Activated naive CD8-positive, alpha-beta T cell treated with anti-CD3 and anti-CD28 coated beads, Interleukin-2, amount 50 U/mL, for 16 hours (primary cell): Measurements from ENCODE around the gene TREX2.

Experiments
- DNase-seq: peaks from one replicate; pipeline ENCODE4 v3.0.0-alpha.2; 2020; ENCODE audit warnings: low read depth, low spot score

The TREX2 gene

DNA sequence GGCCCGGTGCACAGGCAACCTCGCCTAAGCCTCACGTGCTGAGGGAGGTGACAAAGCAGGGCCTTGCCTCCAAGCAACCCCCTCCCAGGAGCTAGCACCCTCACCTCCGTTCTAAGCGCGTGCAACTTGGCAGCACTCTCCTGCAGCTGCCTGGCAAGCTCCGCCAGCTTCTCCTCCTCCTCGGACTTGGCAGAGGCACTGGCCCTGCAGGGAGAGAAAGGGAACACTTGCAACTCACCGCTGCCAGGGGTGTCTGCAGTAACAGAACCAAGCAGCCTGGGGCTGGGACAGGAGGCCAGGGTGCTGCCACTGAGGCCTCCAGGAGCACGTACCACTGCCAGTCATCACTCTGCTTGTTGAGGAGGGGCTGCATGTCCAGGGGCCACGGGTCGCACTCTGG is 10.3 kb upstream of the TREX2 start:
- no peak for DNase-seq

DNA sequence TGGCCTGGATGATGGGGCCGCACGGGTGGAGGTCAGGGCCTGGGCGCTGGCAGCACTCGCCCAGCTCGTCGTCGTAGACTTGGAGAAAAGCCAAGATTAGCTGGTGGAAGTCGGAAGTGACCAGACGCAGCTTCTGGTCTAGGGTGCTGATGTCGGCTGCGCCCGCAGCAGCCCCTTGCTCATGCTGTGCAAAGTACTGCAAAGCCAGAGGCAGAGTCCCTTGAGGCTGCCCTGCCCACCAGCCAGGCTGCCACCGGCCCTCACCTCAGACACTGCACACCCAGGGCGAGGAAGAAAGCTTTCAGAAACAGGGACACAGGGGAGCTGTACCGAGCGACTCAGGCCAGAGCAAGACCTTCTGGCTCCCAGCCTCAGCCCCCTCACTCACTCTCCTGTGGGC is 9.7 kb upstream of the TREX2 start:
- no peak for DNase-seq

DNA sequence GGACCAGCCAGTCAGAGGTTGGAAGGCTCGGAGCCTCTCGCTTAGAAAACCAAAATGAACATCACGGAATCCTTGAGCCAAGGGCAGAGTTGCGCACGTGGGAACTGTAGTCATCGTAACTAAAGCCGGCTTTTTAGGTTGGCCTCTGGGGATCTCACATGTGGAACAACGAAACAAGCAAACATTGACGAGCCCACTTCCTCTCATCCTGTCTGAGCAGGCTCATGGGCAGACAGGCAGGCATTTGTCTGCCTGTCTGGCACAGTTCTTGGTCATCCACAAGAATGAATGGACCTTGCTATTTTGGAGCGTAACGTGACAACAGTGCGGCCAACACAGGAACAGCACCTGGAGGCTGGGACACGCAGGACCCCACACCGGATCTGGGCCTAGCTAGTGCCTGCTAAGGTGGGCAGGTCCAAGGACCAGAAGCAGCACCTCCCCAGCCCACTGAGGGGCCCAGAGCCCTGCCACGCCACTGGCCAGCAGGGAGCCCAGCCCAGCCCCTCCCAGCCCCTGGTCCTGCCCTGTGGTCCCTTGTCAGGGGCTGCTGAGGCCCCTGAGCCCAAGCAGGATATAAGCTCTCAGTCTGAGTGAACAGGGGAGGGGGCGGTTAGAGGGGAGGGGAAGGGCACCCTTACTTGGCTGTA is 9.2 kb upstream of the TREX2 start:
- no peak for DNase-seq

DNA sequence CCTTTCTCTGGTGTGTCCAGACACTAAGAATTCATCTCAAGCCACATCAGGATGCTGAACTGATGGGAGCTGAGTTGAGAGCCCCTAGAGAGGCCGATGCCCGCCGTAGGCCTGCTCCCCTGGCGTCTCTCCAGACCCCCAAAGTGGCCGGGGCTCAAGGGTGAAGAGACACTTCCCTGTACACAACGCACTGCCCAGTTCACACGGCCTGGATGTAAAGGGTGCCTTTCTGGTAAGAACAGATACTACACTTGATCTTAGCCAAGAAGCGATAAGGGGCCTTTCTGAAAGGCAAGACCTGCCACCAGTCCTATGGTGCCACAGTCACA is 5.1 kb upstream of the TREX2 start:
- no peak for DNase-seq

DNA sequence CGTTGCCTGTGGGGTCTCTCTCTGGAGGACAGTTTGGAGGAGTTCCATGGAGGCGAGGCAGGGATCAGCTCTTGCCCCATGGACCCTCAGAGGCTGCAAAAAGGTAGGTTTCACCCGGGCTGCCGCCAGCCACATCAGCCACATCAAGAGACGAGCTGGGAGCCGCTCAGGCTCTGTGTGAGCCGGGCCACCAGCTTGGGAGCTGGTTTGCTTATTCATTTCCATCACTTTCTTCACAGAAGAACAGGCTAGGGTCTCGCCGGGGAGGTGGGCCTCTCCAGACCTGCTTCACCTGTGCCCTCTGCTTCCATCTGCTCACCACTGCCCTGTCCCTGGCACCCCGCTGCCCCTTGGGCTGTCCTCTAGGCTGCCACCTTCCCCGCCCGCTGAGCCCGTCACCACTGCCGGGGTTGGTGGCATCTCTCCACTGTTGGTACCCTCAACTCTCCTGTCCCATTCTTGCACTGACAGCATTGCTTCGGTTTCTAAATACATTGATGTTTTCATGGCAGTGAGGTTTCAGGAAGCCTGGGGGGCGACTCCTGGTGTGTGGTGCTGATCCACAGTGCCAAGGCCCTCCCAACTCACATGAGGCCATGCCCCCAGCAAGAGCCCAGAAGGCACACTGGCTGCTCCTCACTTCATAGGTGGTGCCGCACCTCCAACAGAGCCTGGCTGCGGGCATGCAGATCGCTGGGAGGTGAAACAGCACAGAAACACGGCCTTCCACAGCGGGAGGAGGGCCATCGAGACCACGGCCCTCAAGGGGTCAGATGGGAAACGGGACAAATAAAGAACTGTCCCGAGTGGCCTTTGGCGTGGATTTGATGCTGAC is 4.5 kb upstream of the TREX2 start:
- no peak for DNase-seq

DNA sequence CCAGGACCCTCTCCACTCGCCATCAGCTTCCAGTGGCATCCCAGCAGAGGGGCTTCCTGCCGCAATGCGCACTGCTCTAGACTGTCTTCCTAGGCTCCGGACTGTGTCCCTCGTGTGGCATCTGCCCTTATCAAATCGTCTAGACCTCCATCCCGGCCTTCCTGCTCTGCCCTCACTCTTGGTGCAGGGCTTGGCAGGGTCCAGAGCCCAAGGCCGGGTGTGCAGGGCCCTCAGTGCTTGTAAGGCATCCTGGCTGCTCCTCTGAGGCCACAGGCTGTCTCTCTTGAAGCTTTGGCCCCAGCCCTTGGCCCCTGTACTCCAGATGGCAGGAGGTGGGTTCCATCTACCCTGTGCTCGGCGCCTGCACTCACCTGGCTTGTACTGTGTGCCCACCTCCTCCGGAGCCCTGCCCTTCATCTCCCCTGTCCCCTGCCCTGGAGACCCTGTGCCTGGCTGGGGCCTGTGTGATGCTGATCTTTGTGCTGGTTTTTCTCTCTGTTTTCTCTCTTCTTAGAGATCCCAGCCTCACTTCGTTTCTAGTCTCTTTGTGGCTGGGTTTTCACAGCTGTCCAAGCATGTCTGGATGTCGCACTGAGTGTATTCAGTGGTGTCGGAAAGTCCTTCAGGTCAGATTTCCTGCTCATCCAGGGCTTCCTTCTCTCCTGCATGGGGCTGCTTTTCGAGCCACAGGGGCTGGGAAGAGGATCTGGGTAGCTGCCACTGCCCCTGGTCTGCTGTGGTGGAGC is 3.7 kb upstream of the TREX2 start:
- no peak for DNase-seq

DNA sequence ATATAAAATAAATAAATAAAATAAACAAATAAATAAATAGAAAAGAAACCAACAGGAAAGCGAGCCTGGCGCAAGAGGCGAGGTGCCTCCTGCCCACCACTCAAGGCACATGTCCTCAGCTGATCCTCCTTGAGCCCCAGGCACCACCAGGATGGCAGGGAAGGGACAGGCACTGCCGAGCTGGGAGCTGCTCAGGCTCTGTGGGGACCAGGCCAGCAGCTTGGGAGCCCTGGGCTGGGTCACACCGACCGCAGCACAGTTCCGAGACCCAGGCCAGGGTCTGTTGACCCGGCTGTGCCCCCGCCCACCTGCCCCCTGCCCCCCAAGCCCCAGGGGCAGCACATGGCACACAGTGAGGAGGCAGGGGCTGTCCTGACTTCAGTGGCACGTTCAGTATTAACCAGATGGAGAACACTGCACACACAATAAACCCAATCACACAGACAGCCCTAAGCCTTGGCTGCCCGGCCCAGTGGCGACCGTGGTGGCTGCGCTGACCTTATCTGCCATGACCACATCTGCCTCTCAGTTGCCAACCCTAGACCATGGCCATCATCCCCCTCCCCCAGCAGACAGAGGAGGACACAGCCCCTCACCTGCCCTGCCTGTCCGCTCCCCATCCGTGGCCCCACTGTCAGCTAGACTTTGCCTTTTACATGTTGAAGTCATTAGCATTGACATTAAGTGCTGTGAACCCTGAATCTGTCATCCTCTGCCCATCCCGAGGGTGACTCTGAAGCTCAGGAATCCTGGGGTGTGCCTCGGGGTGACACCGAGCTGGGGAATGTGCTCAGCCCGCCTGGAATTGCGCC is 2.9 kb upstream of the TREX2 start:
- DNase-seq: no peak

DNA sequence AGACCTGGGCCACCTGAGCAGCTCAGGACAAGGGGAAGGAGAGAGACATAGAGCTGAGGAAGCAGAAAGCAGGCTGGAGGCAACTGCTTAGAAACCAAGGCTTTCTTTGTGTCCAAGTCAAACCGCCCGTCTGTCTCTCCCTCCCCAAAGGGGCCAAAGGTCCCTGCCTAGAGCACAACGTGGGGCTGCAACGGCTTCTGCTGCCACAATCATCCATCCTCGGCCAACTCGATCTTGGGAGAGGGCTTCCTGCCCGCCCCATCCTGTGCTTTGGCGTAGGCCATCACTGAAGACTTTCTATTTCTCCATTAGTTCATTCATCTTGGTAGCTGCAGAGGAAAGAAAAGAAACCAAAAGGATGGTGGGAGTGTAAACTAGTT is 1.7 kb upstream of the TREX2 start:
- no peak for DNase-seq

DNA sequence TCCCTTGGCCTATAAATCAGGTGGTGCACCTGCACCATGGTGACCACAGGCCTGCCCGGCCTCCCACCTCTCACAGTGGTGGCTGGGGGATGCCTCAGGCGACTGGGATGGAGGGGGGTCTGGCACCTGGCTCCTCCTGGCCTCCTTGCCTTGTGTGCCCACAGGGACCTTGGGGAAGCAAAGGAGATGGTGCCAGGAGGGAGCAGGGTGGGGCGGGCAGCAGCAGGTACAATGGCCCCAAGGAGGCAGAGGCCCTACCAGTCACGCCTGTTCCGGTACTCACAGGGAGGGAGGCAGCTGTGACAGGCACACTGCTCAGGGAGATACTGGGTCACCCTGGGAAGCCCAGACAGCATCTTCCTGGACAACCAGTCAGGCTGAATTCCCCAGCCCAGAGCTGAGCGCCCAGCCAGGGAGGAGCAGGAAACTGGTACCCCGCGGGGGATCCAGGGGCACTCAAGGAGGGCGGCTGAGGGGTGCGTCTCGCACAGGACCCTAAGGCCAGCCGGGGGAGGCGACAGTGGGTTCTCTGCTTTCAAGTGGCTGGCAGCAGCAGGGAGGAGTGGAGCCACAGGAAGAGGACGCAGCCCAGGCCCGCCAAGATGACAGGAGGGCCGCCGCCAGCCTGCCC is 1.2 kb upstream of the TREX2 start:
- DNase-seq: no peak

DNA sequence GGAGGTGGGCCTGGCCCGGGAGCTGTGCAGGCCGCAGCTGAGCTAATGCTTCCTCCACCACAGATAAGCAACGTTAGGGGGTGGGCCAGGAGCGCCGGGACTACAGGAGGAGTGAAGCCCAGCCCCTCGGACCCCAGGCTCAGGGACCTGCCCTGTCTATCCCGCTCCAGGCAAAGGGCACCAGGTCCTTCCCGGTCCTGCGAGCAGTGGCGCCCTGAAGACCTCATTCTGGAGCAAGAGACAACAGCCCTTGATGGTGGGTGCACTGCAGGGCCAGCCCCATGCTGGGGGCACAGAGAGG is 730 bp upstream of the TREX2 start:
- DNase-seq: no peak

DNA sequence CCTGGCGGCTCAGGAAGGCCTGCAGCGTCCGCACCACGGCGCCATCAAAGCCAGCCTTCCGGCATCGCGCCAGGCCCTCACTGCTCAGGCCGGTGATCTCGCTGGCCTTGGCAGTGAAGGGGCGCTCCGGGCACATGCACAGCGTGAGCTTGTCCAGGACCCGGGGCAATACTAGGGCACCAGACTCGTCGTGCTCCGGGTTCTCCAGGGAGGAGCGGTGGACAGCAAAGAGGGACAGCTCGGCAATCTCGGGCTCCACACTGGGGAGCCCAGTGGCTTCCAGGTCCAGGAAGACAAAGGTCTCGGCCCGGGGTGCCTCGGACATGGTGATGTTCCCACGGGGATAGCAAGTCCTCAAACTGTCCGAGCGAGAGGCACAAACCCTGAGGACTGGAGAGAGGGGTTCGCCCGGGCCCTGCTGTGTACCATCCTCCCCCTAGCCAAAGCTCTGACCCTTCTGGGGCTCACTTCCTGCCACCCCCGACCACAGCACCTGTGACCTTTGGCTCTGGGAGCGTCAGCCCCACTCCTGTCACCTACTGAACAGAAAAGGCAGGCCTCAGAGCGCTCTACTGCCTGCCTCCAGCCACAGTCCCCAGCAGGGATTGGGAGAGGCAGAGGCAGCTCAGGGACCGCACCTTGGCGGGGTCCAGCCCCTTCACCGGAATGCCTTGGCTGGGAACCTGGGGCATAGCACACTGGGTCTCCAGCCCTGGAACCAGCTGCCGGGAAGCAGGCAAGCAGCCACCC is 575 bp downstream of the TREX2 start:
- no peak for DNase-seq

DNA sequence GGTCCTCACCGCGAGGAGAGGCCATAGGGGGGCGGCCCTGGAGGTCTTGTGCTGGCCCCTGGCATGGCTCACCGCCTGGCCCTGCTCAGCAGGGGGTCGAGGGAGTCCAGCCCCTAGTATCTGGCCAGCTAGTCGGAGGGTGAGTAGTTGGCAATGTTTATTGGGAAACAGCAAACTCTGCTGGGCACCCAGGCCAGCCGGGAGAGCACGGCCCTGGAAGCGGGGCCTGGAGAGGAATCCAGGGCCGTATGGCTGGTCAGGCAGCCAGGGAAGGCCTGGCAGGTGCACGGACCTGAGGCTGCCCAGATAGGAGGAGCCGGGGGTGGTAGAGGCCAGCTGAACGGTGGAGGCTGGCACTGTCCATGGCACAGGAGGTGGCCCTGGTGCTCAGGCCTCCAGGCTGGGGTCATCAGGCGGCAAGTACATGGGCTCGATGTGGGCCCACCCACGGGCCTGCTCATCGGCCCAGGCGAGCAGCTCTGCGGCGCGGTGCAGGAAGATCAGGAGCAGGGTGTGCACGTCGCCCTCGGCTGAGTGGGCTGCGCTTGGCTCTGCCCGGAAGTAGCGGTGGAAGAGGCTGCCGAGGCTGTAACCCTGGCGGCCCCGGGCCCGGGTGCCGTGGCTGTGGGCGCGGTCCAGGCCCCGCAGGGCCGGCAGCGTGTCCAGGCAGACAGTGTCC is 1.4 kb downstream of the TREX2 start:
- no peak for DNase-seq

DNA sequence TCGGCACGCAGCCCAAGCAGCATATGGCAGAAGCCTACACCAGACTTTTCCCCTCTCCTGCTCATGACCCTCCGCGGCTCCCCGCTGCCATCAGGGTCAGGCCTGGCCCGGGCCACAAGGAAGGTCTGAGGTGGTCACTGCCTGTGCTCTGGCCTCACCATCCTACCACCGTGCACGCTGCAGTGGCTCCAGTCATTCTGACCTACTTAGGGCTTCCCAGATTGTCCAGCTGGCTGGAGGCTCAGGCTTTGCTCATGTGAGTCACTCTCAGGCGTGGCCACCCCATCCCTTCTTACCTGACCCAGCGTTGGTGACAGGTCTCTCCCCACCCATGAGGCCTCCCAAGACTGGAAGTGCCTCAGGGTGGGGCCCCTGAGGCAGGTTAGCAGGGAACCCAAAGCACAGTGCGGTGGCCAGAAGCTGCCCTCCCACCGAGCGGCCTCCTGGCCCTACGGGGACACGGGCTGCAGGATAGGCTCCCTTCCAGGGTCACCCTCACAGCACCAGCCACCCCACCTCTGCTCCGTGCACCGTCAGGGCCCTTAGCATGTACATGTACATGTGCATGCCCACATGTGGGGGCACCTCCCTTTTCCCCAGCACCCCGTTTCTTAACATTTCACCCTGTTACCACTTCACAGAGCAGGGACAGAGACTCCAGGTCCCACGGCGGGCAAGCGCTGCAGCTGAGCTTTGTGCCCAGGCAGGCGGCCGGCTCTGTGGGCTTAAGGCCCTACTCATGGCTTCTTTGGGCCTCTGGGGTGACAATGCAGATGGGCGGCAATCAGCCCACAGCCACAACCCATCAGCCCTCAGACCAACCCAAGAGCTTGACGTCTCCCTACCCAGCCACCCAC is 2.2 kb downstream of the TREX2 start:
- no peak for DNase-seq

DNA sequence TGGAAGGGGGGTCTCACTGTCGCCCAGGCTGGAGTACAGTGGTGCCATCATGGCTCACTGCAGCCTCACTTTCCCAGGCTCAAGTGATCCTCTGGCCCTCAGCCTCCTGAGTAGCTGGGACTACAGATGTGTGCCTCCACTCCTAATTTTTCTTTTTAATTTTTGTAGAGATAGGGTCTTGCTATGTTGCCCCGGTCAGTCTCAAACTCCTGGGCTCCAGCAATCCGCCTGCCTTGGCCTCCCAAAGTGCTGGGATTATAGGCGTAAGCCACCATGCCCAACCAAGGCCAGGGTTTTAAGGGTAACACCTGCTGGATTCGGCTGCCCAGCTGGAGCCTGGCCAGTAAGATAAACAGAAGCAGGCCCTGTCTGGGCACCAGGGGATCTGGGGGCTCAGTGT is 3.4 kb downstream of the TREX2 start:
- DNase-seq: no peak

DNA sequence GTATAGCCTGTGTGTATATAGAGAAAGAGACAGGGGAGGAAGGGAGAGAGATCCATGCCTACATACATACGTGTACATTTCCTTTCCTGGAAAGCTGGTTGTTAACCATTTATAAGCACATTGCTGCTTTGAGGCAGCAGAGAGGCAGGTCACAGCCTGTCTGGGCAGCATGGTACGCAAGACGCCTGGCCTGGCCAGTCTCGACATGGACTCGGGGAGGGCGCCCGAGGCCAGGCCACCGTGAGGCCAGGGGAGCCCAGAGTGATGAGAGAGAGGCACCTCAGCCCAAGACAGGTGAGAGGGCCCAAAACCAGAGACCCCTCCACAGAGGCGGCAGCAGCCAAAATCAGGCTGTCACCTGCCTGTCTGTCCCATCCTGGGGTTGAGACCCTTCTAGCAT is 3.9 kb downstream of the TREX2 start:
- no peak for DNase-seq

DNA sequence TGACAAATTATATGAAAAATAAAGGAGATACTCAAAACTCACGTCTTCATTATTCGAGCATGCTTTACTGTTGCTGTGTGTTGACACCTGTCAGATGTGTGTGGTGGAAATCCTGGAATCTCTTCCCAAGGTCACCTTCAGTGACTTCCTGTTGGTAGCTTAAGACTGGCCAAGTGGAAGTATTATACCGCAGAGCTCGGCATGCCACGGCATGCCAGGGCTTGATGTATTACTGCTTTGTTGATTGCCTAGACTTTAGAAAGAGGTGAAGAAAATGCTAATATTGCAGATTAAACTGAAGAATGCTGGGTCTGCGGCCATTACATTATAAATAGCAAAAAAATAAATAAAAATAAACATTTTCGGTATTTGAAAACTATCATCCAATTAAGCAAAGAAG is 4.6 kb downstream of the TREX2 start:
- DNase-seq: no peak

DNA sequence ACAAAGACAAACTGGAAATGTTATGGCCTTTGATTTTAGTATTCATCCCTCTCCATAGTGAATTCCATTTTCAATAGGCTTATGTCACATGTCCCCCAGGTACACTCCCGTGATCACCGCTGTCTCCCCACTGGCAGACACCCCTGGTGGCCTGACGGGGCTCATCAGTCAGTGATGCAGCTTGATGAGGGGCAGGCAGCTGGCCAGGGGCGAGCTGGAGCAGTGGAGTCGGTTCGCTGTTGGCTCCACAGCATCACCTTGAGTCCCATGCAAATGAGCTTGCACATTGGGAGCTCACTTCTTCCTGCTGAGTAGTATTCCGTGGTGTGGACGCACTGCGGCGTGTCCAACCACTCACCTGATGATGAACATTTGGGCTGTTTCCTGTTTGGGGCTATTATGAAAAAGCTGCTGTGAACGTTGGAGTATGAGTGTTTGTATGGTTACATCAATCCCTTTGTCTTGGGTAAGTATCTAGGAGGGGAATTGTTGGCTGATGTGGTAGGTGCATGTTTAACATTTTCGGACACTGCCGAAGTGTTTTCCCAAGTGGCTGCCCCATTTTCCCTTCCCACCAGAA is 5.2 kb downstream of the TREX2 start:
- DNase-seq: no peak

DNA sequence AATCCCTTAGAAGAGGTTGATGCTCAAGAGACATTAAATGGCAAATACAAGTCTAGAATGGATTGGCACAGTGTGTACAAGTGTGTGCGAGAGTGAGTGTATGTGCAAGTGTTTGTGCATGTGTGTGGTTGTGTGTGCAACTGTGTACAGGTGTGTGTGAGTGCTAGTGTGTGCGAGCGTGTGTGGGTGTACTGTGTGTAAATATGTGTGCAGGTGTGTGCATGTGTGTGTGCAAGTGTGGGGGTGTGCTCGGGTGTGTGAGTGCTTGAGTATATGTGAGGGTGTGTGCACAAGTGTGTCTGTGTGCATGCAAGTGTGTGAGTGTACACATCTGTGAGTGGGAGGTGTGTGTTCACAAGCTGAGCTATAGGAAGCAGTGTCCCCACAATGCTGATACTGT is 5.9 kb downstream of the TREX2 start:
- DNase-seq: no peak

DNA sequence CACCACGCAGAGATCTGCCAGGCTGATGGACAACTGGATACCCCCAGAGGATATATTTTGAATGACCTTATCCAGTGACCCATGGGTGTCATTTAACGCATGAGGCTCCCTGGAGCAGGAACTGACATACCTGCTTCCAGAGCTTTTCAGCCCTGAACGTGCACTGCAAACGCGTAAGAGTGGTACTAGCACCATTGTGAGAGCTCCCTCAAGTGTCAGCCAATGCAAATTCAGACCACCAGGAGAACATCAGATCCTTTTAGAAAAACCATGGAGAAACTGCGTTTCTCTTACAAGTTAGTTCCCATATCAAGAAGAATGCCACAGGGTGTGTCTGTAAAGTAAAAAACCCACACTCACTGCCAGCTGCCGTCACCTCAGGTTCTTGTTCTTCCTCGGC is 7.3 kb downstream of the TREX2 start:
- DNase-seq: no peak
